Naive thymus-derived CD4-positive, alpha-beta T cell (primary cell): ENCODE data around the gene HELQ. TPM values are rescaled to one million over a fixed set of nuclear protein-coding genes. Genes with fewer than 3 reads are reported as not detected.

Experiments
- ATAC-seq: fragments of 150-1000 bp; cut with Tn5 transposase; 2 replicates; pipeline ENCODE4 v1.10.0; 2021; ENCODE audit warnings: mild to moderate bottlenecking, moderate library complexity
- CTCF ChIA-PET: fragments of 350-600 bp; sonication (Branson Sonifier 250); formaldehyde crosslinking; loops from one replicate; lab custom pipeline; 2021; ENCODE audit warnings: antibody characterized with exemption; lab: Charles Lee
- POLR2A ChIA-PET: fragments of 350-600 bp; sonication (Branson Sonifier 250); formaldehyde crosslinking; loops from one replicate; lab custom pipeline; 2021; ENCODE audit warnings: antibody characterized with exemption, inconsistent platforms; lab: Charles Lee
- DNase-seq, 9 donors: peaks; one replicate each; pipeline versions ENCODE4 v3.0.0 to v3.0.0-alpha.2; 2020 to 2022; ENCODE audit warnings: mixed read lengths in 1 of 9
- H3K27ac ChIP-seq: one replicate; pipeline ENCODE4 v1.7.0; 2013; ENCODE audit warnings: mild to moderate bottlenecking, low read depth, low read length, moderate library complexity
- H3K27me3 ChIP-seq, 2 donors: one replicate each; pipeline ENCODE4 v1.7.0; 2013; ENCODE audit warnings: low read length in 2 of 2, mild to moderate bottlenecking in 2 of 2, moderate library complexity in 2 of 2; ENCODE audit not compliant: control insufficient read depth in 2 of 2, insufficient read depth in 2 of 2
- H3K36me3 ChIP-seq, 3 experiments: 1 replicate in 2 of 3; 2 replicates in 1 of 3; pipeline ENCODE4 v1.7.0; 2013; ENCODE audit warnings: low read length in 3 of 3, mild to moderate bottlenecking in 3 of 3, moderate library complexity in 1 of 3; ENCODE audit not compliant: insufficient read depth in 3 of 3, control insufficient read depth in 2 of 3
- H3K4me1 ChIP-seq, 2 donors: one replicate each; pipeline ENCODE4 v1.7.0; 2013; ENCODE audit warnings: low read length in 2 of 2, mild to moderate bottlenecking in 2 of 2, moderate library complexity in 1 of 2; ENCODE audit not compliant: control insufficient read depth in 2 of 2, insufficient read depth in 2 of 2
- H3K4me3 ChIP-seq: 2 replicates; pipeline ENCODE4 v1.7.0; 2013; ENCODE audit warnings: mild to moderate bottlenecking, low read length
- H3K9me3 ChIP-seq, 3 experiments: 1 replicate in 2 of 3; 2 replicates in 1 of 3; pipeline ENCODE4 v1.7.0; 2013; ENCODE audit warnings: low read length in 3 of 3; ENCODE audit not compliant: control insufficient read depth in 2 of 3
- H3K27ac Mint-ChIP-seq, 9 donors: one replicate each; pipeline ENCODE4 v1.8.0; 2020 to 2022; ENCODE audit warnings: mixed read lengths in 9 of 9, mild to moderate bottlenecking in 8 of 9, moderate library complexity in 5 of 9, inconsistent platforms in 2 of 9
- H3K27me3 Mint-ChIP-seq, 5 donors: one replicate each; pipeline ENCODE4 v1.8.0; 2021 to 2022; ENCODE audit warnings: mixed read lengths in 5 of 5, mild to moderate bottlenecking in 1 of 5
- H3K36me3 Mint-ChIP-seq, 5 donors: one replicate each; pipeline ENCODE4 v1.8.0; 2020 to 2022; ENCODE audit warnings: mixed read lengths in 5 of 5, mild to moderate bottlenecking in 3 of 5, inconsistent platforms in 1 of 5
- H3K4me1 Mint-ChIP-seq, 7 donors: one replicate each; pipeline ENCODE4 v1.8.0; 2020 to 2022; ENCODE audit warnings: mixed read lengths in 7 of 7, mild to moderate bottlenecking in 3 of 7, inconsistent platforms in 1 of 7
- H3K4me3 Mint-ChIP-seq, 10 donors: one replicate each; pipeline ENCODE4 v1.8.0; 2020 to 2022; ENCODE audit warnings: mild to moderate bottlenecking in 10 of 10, mixed read lengths in 10 of 10, moderate library complexity in 6 of 10, inconsistent platforms in 2 of 10
- H3K9me3 Mint-ChIP-seq, 11 donors: one replicate each; pipeline ENCODE4 v1.8.0; 2020 to 2022; ENCODE audit warnings: mixed read lengths in 11 of 11, mild to moderate bottlenecking in 4 of 11, inconsistent platforms in 1 of 11, moderate library complexity in 1 of 11
- intact Hi-C, 2 donors: fragments of 100-400 bp; cut with micrococcal nuclease; formaldehyde crosslinking; loops; one replicate each; pipeline ENCODE4 v1.15.1; 2023
- polyA plus RNA-seq, 2 donors: library from polyadenylated mRNA; unstranded; fragments of 300-500 nt; fragmentation: Illumina TruSeq; gene quantifications; one replicate each; pipeline ENCODE4 v1.2.3, GENCODE V29; 2021
- total RNA-seq, 6 experiments: library from RNA in 5 of 6; stranded (reverse) in 5 of 6; gene quantifications; 1 replicate in 5 of 6; 2 replicates in 1 of 6; pipeline ENCODE4 v1.2.3 and lab custom pipeline; 2021 to 2026

Gene HELQ
- total and polyA plus RNA-seq, 7 experiments from 2014 or later, result 14.1 to 53.9 (median 31.8) TPM

- ATAC-seq (no peak), DNase-seq (no peak)
- Mint-ChIP-seq H3K36me3 (no peaks in the 10 kb centered on the region), H3K4me1 (peaks cover 0 to 20% (median 11%) of the 10 kb centered on the region in 7 donors), H3K9me3 (peaks cover 0 to 3% (median 0%) of the 10 kb centered on the region in 11 donors), H3K4me3 (peak overlapping the region in 1 of 10 donors; percentile 5), H3K27me3 (peaks cover 0 to 9% (median 0%) of the 10 kb centered on the region in 5 donors), H3K27ac (peak overlapping the region in 7 of 9 donors; percentile 15 to 84 (median 49))
- H3K27ac ChIP-seq, result no peak overlapping the region
- H3K9me3 ChIP-seq, result no peaks in the 10 kb centered on the region
- POLR2A ChIA-PET, result interaction anchor here (0.5 kb wide), 1 partner anchor 95 kb away, joined by 3 read pairs; no protein-coding TSS in a partner anchor
- no peak overlapping the region for H3K4me3 ChIP-seq
- no peaks in the 10 kb centered on the region for H3K36me3 ChIP-seq
- intact Hi-C loops, result loop anchor here (1.0 to 10.0 kb wide), 7 partner anchors 53 to 313 kb away; partner anchors contain the start of genes HPSE (in 2 of the 2) and COQ2 (in 1 of the 2)
- peaks cover 0 to 11% of the 10 kb centered on the region in 2 donors for H3K4me1 ChIP-seq
- no peaks in the 10 kb centered on the region for H3K27me3 ChIP-seq
- CTCF ChIA-PET, result no interaction called here
Observed at GRCh38 chr4:83387476-83388312, 67.9 kb downstream of the HELQ start.

- Mint-ChIP-seq H3K27me3 (peaks cover 0 to 7% (median 0%) of the 10 kb centered on the region in 5 donors), H3K27ac (peak overlapping the region in 3 of 9 donors; percentile 9 to 62 (median 22)), H3K36me3 (no peaks in the 10 kb centered on the region), H3K9me3 (peaks cover 0 to 3% (median 0%) of the 10 kb centered on the region in 11 donors), H3K4me1 (peaks cover 0 to 20% (median 15%) of the 10 kb centered on the region in 7 donors), H3K4me3 (no peak overlapping the region)
- no peaks in the 10 kb centered on the region for H3K27me3 ChIP-seq
- no peak overlapping the region for H3K4me3 ChIP-seq
- no peaks in the 10 kb centered on the region for H3K9me3 ChIP-seq
- peaks cover 0 to 11% of the 10 kb centered on the region in 2 donors for H3K4me1 ChIP-seq
- H3K27ac ChIP-seq, result no peak overlapping the region
- ATAC-seq, result no peak
- H3K36me3 ChIP-seq, result no peaks in the 10 kb centered on the region
- POLR2A ChIA-PET, result no interaction called here
- intact Hi-C loops, result loop anchor here (5.0 to 10.0 kb wide), 2 partner anchors 55 to 312 kb away; partner anchors contain the start of gene HPSE (in 1 of the 2)
- CTCF ChIA-PET, result no interaction called here
- DNase-seq, result no peak
Observed at GRCh38 chr4:83387012-83387411, 68.6 kb downstream of the HELQ start.

GRCh38 chr4:83382850-83383249 lies 72.8 kb downstream of the HELQ start:
- Mint-ChIP-seq H3K27me3 (peaks cover 0 to 6% (median 0%) of the 10 kb centered on the region in 5 donors), H3K9me3 (peaks cover 0 to 27% (median 13%) of the 10 kb centered on the region in 11 donors), H3K4me3 (no peak overlapping the region), H3K4me1 (peaks cover 0 to 8% (median 3%) of the 10 kb centered on the region in 7 donors), H3K36me3 (peaks cover under 1 to 9% (median 3%) of the 10 kb centered on the region in 5 donors), H3K27ac (no peak overlapping the region)
- Histone ChIP-seq H3K4me1 (no peaks in the 10 kb centered on the region), H3K27me3 (no peaks in the 10 kb centered on the region), H3K27ac (no peak overlapping the region), H3K4me3 (no peak overlapping the region), H3K36me3 (no peaks in the 10 kb centered on the region), H3K9me3 (peaks cover 0 to 13% (median 12%) of the 10 kb centered on the region in 3 experiments)
- ChIA-PET CTCF (no interaction called here), POLR2A (no interaction called here)
- DNase-seq (no peak), ATAC-seq (no peak)
- intact Hi-C loops, result loop anchor here in 1 of 2 donors (10.0 kb wide), 1 partner anchor 308 kb away; no protein-coding TSS in a partner anchor

- Mint-ChIP-seq H3K9me3 (peaks cover 6 to 41% (median 22%) of the 10 kb centered on the region in 11 donors), H3K27me3 (peaks cover 0 to 6% (median 2%) of the 10 kb centered on the region in 5 donors), H3K4me3 (no peak overlapping the region), H3K4me1 (peaks cover 0 to 6% (median 0%) of the 10 kb centered on the region in 7 donors), H3K36me3 (peaks cover 6 to 21% (median 12%) of the 10 kb centered on the region in 5 donors), H3K27ac (no peak overlapping the region)
- POLR2A ChIA-PET, result no interaction called here
- Histone ChIP-seq H3K9me3 (peaks cover 0 to 18% (median 15%) of the 10 kb centered on the region in 3 experiments), H3K27me3 (no peaks in the 10 kb centered on the region), H3K4me3 (no peak overlapping the region), H3K36me3 (no peaks in the 10 kb centered on the region), H3K27ac (no peak overlapping the region), H3K4me1 (no peaks in the 10 kb centered on the region)
- intact Hi-C loops, result loop anchor here in 1 of 2 donors (10.0 kb wide), 1 partner anchor 306 kb away; no protein-coding TSS in a partner anchor
- no peak for ATAC-seq
- CTCF ChIA-PET, result no interaction called here
- DNase-seq, result no peak
Observed at GRCh38 chr4:83381173-83381572, 74.5 kb downstream of the HELQ start.

GRCh38 chr4:83378419-83378818 lies 77.2 kb downstream of the HELQ start:
- Mint-ChIP-seq H3K27me3 (peaks cover 0 to 10% (median 6%) of the 10 kb centered on the region in 5 donors), H3K4me1 (peaks cover 0 to 6% (median 0%) of the 10 kb centered on the region in 7 donors), H3K9me3 (peaks cover 6 to 45% (median 26%) of the 10 kb centered on the region in 11 donors), H3K27ac (peak overlapping the region in 1 of 9 donors; percentile 74), H3K4me3 (no peak overlapping the region), H3K36me3 (peaks cover 6 to 27% (median 18%) of the 10 kb centered on the region in 5 donors)
- Histone ChIP-seq H3K36me3 (no peaks in the 10 kb centered on the region), H3K9me3 (peaks cover 0 to 18% (median 15%) of the 10 kb centered on the region in 3 experiments), H3K27me3 (no peaks in the 10 kb centered on the region), H3K4me1 (no peaks in the 10 kb centered on the region), H3K27ac (no peak overlapping the region), H3K4me3 (no peak overlapping the region)
- DNase-seq (peak in 4 of 9 donors; percentile 13 to 38 (median 28)), ATAC-seq (no peak)
- CTCF ChIA-PET, result no interaction called here
- intact Hi-C loops, result no loop called here
- POLR2A ChIA-PET, result no interaction called here

GRCh38 chr4:83372931-83373330 lies 82.7 kb downstream of the HELQ start:
- intact Hi-C loops, result no loop called here
- no peaks in the 10 kb centered on the region for H3K27me3 ChIP-seq
- no peak for ATAC-seq
- DNase-seq, result no peak
- peaks cover 0 to 13% (median 0%) of the 10 kb centered on the region in 7 donors for H3K4me1 Mint-ChIP-seq
- no peak overlapping the region for H3K4me3 ChIP-seq
- peaks cover 0 to 6% (median 3%) of the 10 kb centered on the region in 3 experiments for H3K9me3 ChIP-seq
- CTCF ChIA-PET, result no interaction called here
- H3K36me3 Mint-ChIP-seq, result peaks cover 4 to 18% (median 17%) of the 10 kb centered on the region in 5 donors
- H3K27ac Mint-ChIP-seq, result no peak overlapping the region
- peaks cover 0 to 21% (median 14%) of the 10 kb centered on the region in 11 donors for H3K9me3 Mint-ChIP-seq
- H3K27me3 Mint-ChIP-seq, result peaks cover 0 to 10% (median 6%) of the 10 kb centered on the region in 5 donors
- no peaks in the 10 kb centered on the region for H3K36me3 ChIP-seq
- POLR2A ChIA-PET, result no interaction called here
- no peak overlapping the region for H3K27ac ChIP-seq
- H3K4me3 Mint-ChIP-seq, result no peak overlapping the region
- no peaks in the 10 kb centered on the region for H3K4me1 ChIP-seq
